GM21529 (cell line): ENCODE measurements around the gene BICRA.

Experiments used
- ATAC-seq: cut with Tn5 transposase; IDR thresholded peaks from one replicate; pipeline ENCODE4 v1.9.1; 2021; ENCODE audit not compliant: unreplicated experiment

Gene BICRA

GRCh38 chr19:47686679-47687450 is 77.9 kb downstream of the BICRA start:
- no peak for ATAC-seq

GRCh38 chr19:47687906-47688305 is 79.0 kb downstream of the BICRA start:
- no peak for ATAC-seq

- ATAC-seq: no peak
Observed at GRCh38 chr19:47691090-47691489, 82.2 kb downstream of the BICRA start.

- ATAC-seq: no peak
Observed at GRCh38 chr19:47691782-47692181, 82.8 kb downstream of the BICRA start.

- no peak for ATAC-seq
Observed at GRCh38 chr19:47693489-47693888, 84.6 kb downstream of the BICRA start.

GRCh38 chr19:47693903-47694302 is 85.0 kb downstream of the BICRA start:
- ATAC-seq: no peak

- no peak for ATAC-seq
Observed at GRCh38 chr19:47694466-47695273, 85.7 kb downstream of the BICRA start.

GRCh38 chr19:47695533-47696262 is 86.8 kb downstream of the BICRA start:
- no peak for ATAC-seq

- ATAC-seq: no peak
Observed at GRCh38 chr19:47696635-47697034, 87.7 kb downstream of the BICRA start.

GRCh38 chr19:47697863-47698609 is 89.1 kb downstream of the BICRA start:
- ATAC-seq: no peak

- no peak for ATAC-seq
Observed at GRCh38 chr19:47698631-47699359, 89.9 kb downstream of the BICRA start.

- ATAC-seq: no peak
Observed at GRCh38 chr19:47699360-47699917, 90.5 kb downstream of the BICRA start.

GRCh38 chr19:47700934-47701716 is 92.2 kb downstream of the BICRA start:
- ATAC-seq: no peak

GRCh38 chr19:47701717-47702552 is 93.0 kb downstream of the BICRA start:
- no peak for ATAC-seq

- ATAC-seq: no peak
Observed at GRCh38 chr19:47702671-47703070, 93.7 kb downstream of the BICRA start.

GRCh38 chr19:47703301-47703700 is 94.4 kb downstream of the BICRA start:
- ATAC-seq: no peak

GRCh38 chr19:47704024-47704423 is 95.1 kb downstream of the BICRA start:
- no peak for ATAC-seq

- no peak for ATAC-seq
Observed at GRCh38 chr19:47704656-47705055, 95.7 kb downstream of the BICRA start.
